ENCODE results near the gene SARDH. TPM values are rescaled to one million over a fixed set of nuclear protein-coding genes. Genes with fewer than 3 reads are reported as not detected.

The SARDH gene
- total and polyA plus RNA-seq, 9 of the 15 experiments (the other 6 are each of a cell fraction or from before 2014, with no cell fraction given) = 0.14 TPM; not detected in 8

DNA sequence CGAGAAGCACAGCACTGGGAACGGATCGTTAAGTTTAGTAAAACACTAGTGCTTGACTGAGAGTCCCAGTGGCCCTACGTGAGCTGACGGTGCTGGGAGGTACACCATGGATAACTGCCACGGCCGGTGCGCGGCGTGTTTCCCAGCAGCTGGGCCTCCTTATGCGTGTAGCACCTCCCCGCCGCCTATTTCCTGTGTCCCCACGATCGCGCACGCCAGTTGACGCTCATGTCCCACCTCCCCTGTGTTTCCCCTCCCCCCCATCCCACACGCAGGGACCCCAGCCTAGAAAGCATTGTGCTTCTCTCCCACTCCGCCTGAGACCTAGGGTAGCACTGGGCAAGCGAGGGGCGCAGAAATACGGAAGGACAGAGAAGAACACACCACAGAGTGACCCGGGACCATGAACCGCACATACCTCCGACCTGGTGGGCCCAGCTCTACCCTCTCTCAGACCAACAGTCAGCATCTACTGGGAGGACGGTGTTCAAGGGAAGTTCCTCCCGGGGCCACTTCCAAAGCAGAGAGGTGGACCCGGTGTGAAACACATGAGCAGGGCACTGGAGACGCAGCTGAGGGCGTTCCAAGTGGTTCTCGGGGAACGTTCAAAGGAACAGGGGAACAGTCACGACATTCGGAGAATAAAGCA is 56.4 kb downstream of the SARDH start:
- no peak for FAIRE-seq
- Histone ChIP-seq H3K27ac (ENCODE audit: extremely low read depth, low read depth, low read length) (no peak overlapping the region), H3K27me3 (ENCODE audit: control insufficient read depth in 2 of 2, insufficient read depth in 2 of 2, low read length in 2 of 2) (peaks cover 23 to 89% of the 10 kb centered on the region in 2 experiments; a peak in 4 of 5 replicates), H3K4me1 (replicated peaks in 1 of 2; ENCODE audit: control insufficient read depth in 2 of 2, insufficient read depth in 2 of 2, low read length in 2 of 2) (peaks cover 0 to 5% of the 10 kb centered on the region in 2 experiments; a peak in 2 of 5 replicates), H3K79me2 (ENCODE audit: control insufficient read depth, insufficient read depth, low read length) (no peaks in the 10 kb centered on the region), H3K9me1 (ENCODE audit: control insufficient read depth, insufficient read depth, low read length) (no peaks in the 10 kb centered on the region), H4K20me1 (replicated peaks; ENCODE audit: control insufficient read depth, insufficient read depth, low read length) (peaks cover 7% of the 10 kb centered on the region; the same call in 1 of the 2 replicates), H3K4me3 (no peak overlapping the region), H3K9me3 (replicated peaks; ENCODE audit: control insufficient read depth, insufficient read depth, low read depth, low read length) (no peaks in the 10 kb centered on the region), H3K4me2 (ENCODE audit: insufficient read depth, low read length) (no peak overlapping the region), H3K36me3 (ENCODE audit: control insufficient read depth, insufficient read depth, low read length) (no peaks in the 10 kb centered on the region), H3K9ac (ENCODE audit: insufficient read depth in 1 of 2, low read depth in 2 of 2, low read length in 2 of 2) (no peak overlapping the region), H2AFZ (ENCODE audit: low read depth, low read length) (no peak overlapping the region)
- DNase-seq (ENCODE audit: extremely low read depth in 1 of 4, low spot score in 3 of 4) = no peak
- intact Hi-C loops (cut with micrococcal nuclease) (no loop called here), in situ Hi-C loops (cut with MboI) (no loop called here)
- under 1% methylated on average over 23 of the region's 35 CpGs for WGBS (ENCODE audit: insufficient coverage, low coverage, missing lambda C conversion rate)
- no peak for ATAC-seq
- POLR2A ChIA-PET = no interaction called here
- CTCF ChIA-PET (ENCODE audit: low intra/inter-chr PET ratio) = no interaction called here
- BruUV-seq (replicated peaks) = no TSS peak
- TF ChIP-seq TBL1XR1 (IDR thresholded peaks at IDR 0.05; ENCODE audit: low read length in 2 of 2) (no peak), PHF8 (IDR thresholded peaks at IDR 0.05; ENCODE audit: borderline replicate concordance, low read length) (no peak), FOXJ2 (tag; IDR thresholded peaks at IDR 0.05) (no peak), HNRNPUL1 (IDR thresholded peaks at IDR 0.05; ENCODE audit: low read length) (no peak), RB1 (IDR thresholded peaks at IDR 0.05; ENCODE audit: low read depth) (no peak), ARHGAP35 (IDR thresholded peaks at IDR 0.05; ENCODE audit: partially characterized antibody) (no peak), PCBP2 (IDR thresholded peaks at IDR 0.05; ENCODE audit: low read depth, low read length, poor library complexity, severe bottlenecking) (no peak), IRF2 (CRISPR knock-in tag; IDR thresholded peaks at IDR 0.05) (no peak)
- TF ChIP-seq, protein P1, sequence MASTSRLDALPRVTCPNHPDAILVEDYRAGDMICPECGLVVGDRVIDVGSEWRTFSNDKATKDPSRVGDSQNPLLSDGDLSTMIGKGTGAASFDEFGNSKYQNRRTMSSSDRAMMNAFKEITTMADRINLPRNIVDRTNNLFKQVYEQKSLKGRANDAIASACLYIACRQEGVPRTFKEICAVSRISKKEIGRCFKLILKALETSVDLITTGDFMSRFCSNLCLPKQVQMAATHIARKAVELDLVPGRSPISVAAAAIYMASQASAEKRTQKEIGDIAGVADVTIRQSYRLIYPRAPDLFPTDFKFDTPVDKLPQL (IDR thresholded peaks at IDR 0.05; ENCODE audit: extremely low read depth, insufficient read length) = no peak
- TF ChIP-seq, protein P2, sequence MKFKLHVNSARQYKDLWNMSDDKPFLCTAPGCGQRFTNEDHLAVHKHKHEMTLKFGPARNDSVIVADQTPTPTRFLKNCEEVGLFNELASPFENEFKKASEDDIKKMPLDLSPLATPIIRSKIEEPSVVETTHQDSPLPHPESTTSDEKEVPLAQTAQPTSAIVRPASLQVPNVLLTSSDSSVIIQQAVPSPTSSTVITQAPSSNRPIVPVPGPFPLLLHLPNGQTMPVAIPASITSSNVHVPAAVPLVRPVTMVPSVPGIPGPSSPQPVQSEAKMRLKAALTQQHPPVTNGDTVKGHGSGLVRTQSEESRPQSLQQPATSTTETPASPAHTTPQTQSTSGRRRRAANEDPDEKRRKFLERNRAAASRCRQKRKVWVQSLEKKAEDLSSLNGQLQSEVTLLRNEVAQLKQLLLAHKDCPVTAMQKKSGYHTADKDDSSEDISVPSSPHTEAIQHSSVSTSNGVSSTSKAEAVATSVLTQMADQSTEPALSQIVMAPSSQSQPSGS (CRISPR knock-in tag; IDR thresholded peaks at IDR 0.05) = no peak
- TF ChIP-seq, protein P3, sequence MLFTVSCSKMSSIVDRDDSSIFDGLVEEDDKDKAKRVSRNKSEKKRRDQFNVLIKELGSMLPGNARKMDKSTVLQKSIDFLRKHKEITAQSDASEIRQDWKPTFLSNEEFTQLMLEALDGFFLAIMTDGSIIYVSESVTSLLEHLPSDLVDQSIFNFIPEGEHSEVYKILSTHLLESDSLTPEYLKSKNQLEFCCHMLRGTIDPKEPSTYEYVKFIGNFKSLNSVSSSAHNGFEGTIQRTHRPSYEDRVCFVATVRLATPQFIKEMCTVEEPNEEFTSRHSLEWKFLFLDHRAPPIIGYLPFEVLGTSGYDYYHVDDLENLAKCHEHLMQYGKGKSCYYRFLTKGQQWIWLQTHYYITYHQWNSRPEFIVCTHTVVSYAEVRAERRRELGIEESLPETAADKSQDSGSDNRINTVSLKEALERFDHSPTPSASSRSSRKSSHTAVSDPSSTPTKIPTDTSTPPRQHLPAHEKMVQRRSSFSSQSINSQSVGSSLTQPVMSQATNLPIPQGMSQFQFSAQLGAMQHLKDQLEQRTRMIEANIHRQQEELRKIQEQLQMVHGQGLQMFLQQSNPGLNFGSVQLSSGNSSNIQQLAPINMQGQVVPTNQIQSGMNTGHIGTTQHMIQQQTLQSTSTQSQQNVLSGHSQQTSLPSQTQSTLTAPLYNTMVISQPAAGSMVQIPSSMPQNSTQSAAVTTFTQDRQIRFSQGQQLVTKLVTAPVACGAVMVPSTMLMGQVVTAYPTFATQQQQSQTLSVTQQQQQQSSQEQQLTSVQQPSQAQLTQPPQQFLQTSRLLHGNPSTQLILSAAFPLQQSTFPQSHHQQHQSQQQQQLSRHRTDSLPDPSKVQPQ (CRISPR knock-in tag; IDR thresholded peaks at IDR 0.05; ENCODE audit: borderline replicate concordance) = no peak
